Transverse colon (tissue), 4 donors: ENCODE measurements around the gene FREY1. TPM values are rescaled to one million over a fixed set of nuclear protein-coding genes. Genes with fewer than 3 reads are reported as not detected.

Experiments used
- DNase-seq: peaks from one replicate; pipeline ENCODE4 v3.0.0-alpha.2; 2019
- H3K27ac ChIP-seq, 4 donors: fragments of 200-600 bp; sonication (generic); 2 replicates each; pipeline ENCODE4 v1.5.1; 2016 to 2018; ENCODE audit warnings: inconsistent platforms in 4 of 4
- H3K27me3 ChIP-seq: fragments of 200-600 bp; sonication (generic); 2 replicates; pipeline ENCODE4 v1.5.1; 2017; ENCODE audit warnings: inconsistent platforms
- H3K36me3 ChIP-seq, 4 donors: fragments of 200-600 bp; sonication (generic); 2 replicates each; pipeline ENCODE4 v1.5.1; 2017 to 2019; ENCODE audit warnings: inconsistent platforms in 4 of 4
- H3K4me1 ChIP-seq, 4 donors: fragments of 200-600 bp; sonication (generic); 2 replicates each; pipeline ENCODE4 v1.5.1; 2017 to 2020; ENCODE audit warnings: inconsistent platforms in 4 of 4
- H3K4me3 ChIP-seq, 4 donors: fragments of 200-600 bp; sonication (generic); 1 replicate in 1 of 4; 2 replicates in 3 of 4; pipeline versions ENCODE4 v1.5.1 to v1.6.1; 2017 to 2019; ENCODE audit warnings: inconsistent platforms in 4 of 4
- H3K9me3 ChIP-seq, 2 donors: fragments of 200-600 bp; sonication (generic); 2 replicates each; pipeline ENCODE4 v1.5.1; 2017 to 2019; ENCODE audit warnings: inconsistent platforms in 2 of 2
- EP300 ChIP-seq: sonication (generic); formaldehyde crosslinking; IDR thresholded peaks from one replicate; pipeline ENCODE4 v1.6.1; 2017; ENCODE audit warnings: antibody characterized with exemption, low read depth
- POLR2A ChIP-seq: fragments of 450-650 bp; IDR thresholded peaks from one replicate; pipeline ENCODE4 v1.6.1; 2016; ENCODE audit warnings: antibody characterized with exemption, mild to moderate bottlenecking, moderate library complexity
- POLR2AphosphoS5 ChIP-seq, 3 donors: sonication (generic); formaldehyde crosslinking; IDR thresholded peaks; one replicate each; pipeline ENCODE4 v1.6.1; 2016; ENCODE audit warnings: antibody characterized with exemption in 3 of 3
- WGBS, 2 donors: methylation state at CpG; one replicate each; pipeline ENCODE4 v1.1.5; 2018; ENCODE audit warnings: low coverage in 1 of 2; 5-methylcytosine and 5-hydroxymethylcytosine counted together
- in situ Hi-C, 4 donors: fragments of 200-750 bp; cut with MboI; loops; one replicate each; pipeline versions ENCODE4 v1.15.0 to v1.15.1; 2017; ENCODE audit warnings: low sequenced_read_pairs in 3 of 4, low pct_ligation_motif_present in 1 of 4, low pct_unique_long_range_greater_than_20kb in 1 of 4
- intact Hi-C: fragments of 100-400 bp; cut with DNase I; formaldehyde crosslinking; loops from one replicate; pipeline ENCODE4 v1.15.1; 2023; ENCODE audit warnings: low total_unique reads
- total RNA-seq, 4 donors: library from RNA; depleted of rRNA; stranded (reverse); fragments of >200 nt; gene quantifications; one replicate each; pipeline ENCODE4 v1.1.0, GENCODE V29; 2016
- TF ChIP-seq, protein P1 (sequence below), 5 experiments: fragments of 200-600 bp in 3 of 5; fragments of 450-650 bp in 2 of 5; sonication (generic) in 3 of 5; IDR thresholded peaks; 1 replicate in 2 of 5; 2 replicates in 3 of 5; pipeline ENCODE4 v1.5.1; 2016 to 2017; ENCODE audit warnings: antibody characterized with exemption in 5 of 5, inconsistent platforms in 3 of 5, mild to moderate bottlenecking in 2 of 5, moderate library complexity in 1 of 5

The FREY1 gene
- 1 to 10 TPM in 1 of 4 donors, under 1 TPM in 1, not detected in 2; 0.82 to 2.7 TPM for total RNA-seq

- no peak within 1 kb of the TSS for H3K4me3 ChIP-seq
- in situ Hi-C loops (no loop called here), intact Hi-C loops (no loop called here)
- no peaks in the 10 kb centered on the region for H3K27me3 ChIP-seq
- WGBS, 2 donors, result 63% methylated on average over 10 of the region's 18 CpGs; no CpG with 5 or more reads in 1 of the 2 donors
- no peak for DNase-seq
- H3K36me3 ChIP-seq, result peaks cover 0 to 3% (median 2%) of the 10 kb centered on the region in 4 donors
- no peak within 1 kb of the TSS for H3K27ac ChIP-seq
- no peaks in the 10 kb centered on the region for H3K9me3 ChIP-seq
- no peak for TF ChIP-seq EP300
- peaks cover 0 to 9% (median 2%) of the 10 kb centered on the region in 4 donors for H3K4me1 ChIP-seq
Observed at GRCh38 chr11:45906965-45907611, at the start of gene FREY1. TSS of gene FREY1 (minus strand) at chr11:45907271. CDS start at chr11:45907245, 26 bp downstream.

DNA sequence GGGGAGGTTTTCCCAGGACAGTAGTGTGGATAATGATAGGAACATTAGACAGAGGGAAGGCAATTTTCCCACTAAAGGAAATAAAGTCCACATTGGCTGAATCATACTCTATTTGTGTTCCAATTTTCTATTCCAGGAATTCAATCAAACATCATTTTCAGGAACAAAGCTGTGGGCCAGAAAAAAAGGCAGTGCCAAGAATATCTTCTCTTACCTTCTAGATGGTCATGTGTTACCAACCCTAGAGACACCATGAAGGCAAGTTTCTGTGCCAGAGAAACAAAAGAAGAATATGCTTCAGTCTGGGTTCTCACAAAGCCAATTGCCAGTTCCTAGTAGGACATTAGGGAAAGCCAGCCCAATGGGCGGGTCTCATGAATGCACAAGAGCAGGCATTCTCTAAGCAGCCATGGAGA, 42.9 kb upstream of the FREY1 start:
- TF ChIP-seq POLR2A (no peak), EP300 (no peak), POLR2AphosphoS5 (IDR thresholded peaks at IDR 0.05) (no peak)
- TF ChIP-seq, protein P1, sequence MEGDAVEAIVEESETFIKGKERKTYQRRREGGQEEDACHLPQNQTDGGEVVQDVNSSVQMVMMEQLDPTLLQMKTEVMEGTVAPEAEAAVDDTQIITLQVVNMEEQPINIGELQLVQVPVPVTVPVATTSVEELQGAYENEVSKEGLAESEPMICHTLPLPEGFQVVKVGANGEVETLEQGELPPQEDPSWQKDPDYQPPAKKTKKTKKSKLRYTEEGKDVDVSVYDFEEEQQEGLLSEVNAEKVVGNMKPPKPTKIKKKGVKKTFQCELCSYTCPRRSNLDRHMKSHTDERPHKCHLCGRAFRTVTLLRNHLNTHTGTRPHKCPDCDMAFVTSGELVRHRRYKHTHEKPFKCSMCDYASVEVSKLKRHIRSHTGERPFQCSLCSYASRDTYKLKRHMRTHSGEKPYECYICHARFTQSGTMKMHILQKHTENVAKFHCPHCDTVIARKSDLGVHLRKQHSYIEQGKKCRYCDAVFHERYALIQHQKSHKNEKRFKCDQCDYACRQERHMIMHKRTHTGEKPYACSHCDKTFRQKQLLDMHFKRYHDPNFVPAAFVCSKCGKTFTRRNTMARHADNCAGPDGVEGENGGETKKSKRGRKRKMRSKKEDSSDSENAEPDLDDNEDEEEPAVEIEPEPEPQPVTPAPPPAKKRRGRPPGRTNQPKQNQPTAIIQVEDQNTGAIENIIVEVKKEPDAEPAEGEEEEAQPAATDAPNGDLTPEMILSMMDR (IDR thresholded peaks at IDR 0.05), result no peak
- 84% methylated on average over 1 of the region's 1 CpG; no CpG with 5 or more reads in 1 of the 2 donors for WGBS, 2 donors
- Histone ChIP-seq H3K27ac (no peak overlapping the region), H3K9me3 (no peaks in the 10 kb centered on the region), H3K4me1 (no peaks in the 10 kb centered on the region), H3K4me3 (no peak overlapping the region), H3K36me3 (peaks cover 0 to 33% (median 11%) of the 10 kb centered on the region in 4 donors), H3K27me3 (no peaks in the 10 kb centered on the region)
- intact Hi-C loops, result no loop called here
- in situ Hi-C loops, result no loop called here
- no peak for DNase-seq

DNA sequence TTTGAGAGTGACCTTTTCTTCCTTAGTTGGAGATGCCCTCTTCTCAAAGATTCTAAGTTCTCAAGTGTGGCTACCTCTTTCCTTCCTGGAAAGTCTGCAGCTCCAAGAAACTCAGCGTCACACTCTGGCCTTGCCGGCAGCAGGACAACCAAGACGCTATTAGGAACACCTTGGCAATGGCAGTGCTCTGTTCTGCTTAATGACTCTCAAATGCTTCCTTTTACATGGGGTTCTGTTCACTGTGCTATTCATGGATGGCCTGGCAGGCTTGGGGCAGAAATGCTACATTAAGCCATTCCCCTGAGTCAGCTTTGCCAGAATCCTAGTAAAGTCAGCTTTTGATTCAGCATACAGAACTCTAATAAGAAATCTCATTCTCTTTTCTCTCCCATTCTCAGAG, 41.3 kb upstream of the FREY1 start:
- intact Hi-C loops (no loop called here), in situ Hi-C loops (no loop called here)
- TF ChIP-seq POLR2A, result no peak
- TF ChIP-seq POLR2AphosphoS5 (IDR thresholded peaks at IDR 0.05), result no peak
- TF ChIP-seq, protein P1 (IDR thresholded peaks at IDR 0.05), result no peak
- TF ChIP-seq EP300, result no peak
- DNase-seq, result no peak
- Histone ChIP-seq H3K4me1 (no peaks in the 10 kb centered on the region), H3K27ac (no peak overlapping the region), H3K4me3 (no peak overlapping the region), H3K27me3 (no peaks in the 10 kb centered on the region), H3K36me3 (peaks cover 0 to 35% (median 8%) of the 10 kb centered on the region in 4 donors), H3K9me3 (no peaks in the 10 kb centered on the region)
- WGBS, 2 donors, result 88% methylated on average over 3 of the region's 3 CpGs; no CpG with 5 or more reads in 1 of the 2 donors

DNA sequence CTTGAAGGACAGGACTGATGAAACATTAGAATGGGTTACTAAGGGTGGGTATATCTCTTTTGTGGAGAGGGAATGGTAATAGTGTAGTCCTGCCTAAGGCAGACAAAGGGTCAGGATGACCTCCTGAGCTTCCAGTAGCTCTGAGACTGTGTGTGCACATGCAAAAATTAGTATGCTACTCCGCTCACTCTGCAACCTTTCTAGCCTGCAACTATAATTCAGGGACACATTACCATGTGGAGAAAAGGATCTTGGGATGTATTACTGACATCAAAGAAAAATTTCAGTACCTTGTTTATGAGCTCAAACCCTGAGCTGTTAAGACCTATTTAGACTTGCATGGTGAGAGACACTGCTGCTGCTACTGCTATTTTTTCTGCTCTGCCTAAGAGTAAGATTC, 40.8 kb upstream of the FREY1 start:
- no peaks in the 10 kb centered on the region for H3K27me3 ChIP-seq
- no peaks in the 10 kb centered on the region for H3K9me3 ChIP-seq
- H3K36me3 ChIP-seq, result peaks cover 0 to 35% (median 8%) of the 10 kb centered on the region in 4 donors
- WGBS, 2 donors, result 100% methylated on average over 1 of the region's 1 CpG; no CpG with 5 or more reads in 1 of the 2 donors
- no peaks in the 10 kb centered on the region for H3K4me1 ChIP-seq
- no peak overlapping the region for H3K27ac ChIP-seq
- TF ChIP-seq POLR2A, result no peak
- TF ChIP-seq POLR2AphosphoS5 (IDR thresholded peaks at IDR 0.05), result no peak
- TF ChIP-seq, protein P1 (IDR thresholded peaks at IDR 0.05), result no peak
- TF ChIP-seq EP300, result no peak
- intact Hi-C loops (no loop called here), in situ Hi-C loops (no loop called here)
- H3K4me3 ChIP-seq, result no peak overlapping the region
- DNase-seq, result no peak
